Effector memory CD4-positive, alpha-beta T cell (primary cell): ENCODE results near the gene MMADHC.

ENCODE experiments used
- DNase-seq, 3 donors: peaks; one replicate each; pipeline ENCODE4 v3.0.0-alpha.2; 2020
- H3K27ac ChIP-seq: 2 replicates; pipeline ENCODE4 v1.7.0; 2013; ENCODE audit warnings: mild to moderate bottlenecking, low read length, moderate library complexity; ENCODE audit not compliant: insufficient read depth, poor library complexity, severe bottlenecking
- H3K27me3 ChIP-seq: replicated peaks from 2 replicates; pipeline ENCODE4 v1.7.0; 2013; ENCODE audit warnings: mild to moderate bottlenecking, low read length; ENCODE audit not compliant: insufficient read depth, control insufficient read depth, poor library complexity, severe bottlenecking
- H3K36me3 ChIP-seq: 2 replicates; pipeline ENCODE4 v1.7.0; 2013; ENCODE audit warnings: mild to moderate bottlenecking, low read length, moderate library complexity; ENCODE audit not compliant: control insufficient read depth, insufficient read depth
- H3K4me1 ChIP-seq: 2 replicates; pipeline ENCODE4 v1.7.0; 2013; ENCODE audit warnings: low read length, mild to moderate bottlenecking; ENCODE audit not compliant: control insufficient read depth, insufficient read depth, poor library complexity, severe bottlenecking
- H3K4me3 ChIP-seq: 2 replicates; pipeline ENCODE4 v1.7.0; 2013; ENCODE audit warnings: low read length, low read depth, mild to moderate bottlenecking; ENCODE audit not compliant: insufficient read depth, poor library complexity, severe bottlenecking
- H3K9me3 ChIP-seq: 2 replicates; pipeline ENCODE4 v1.7.0; 2013; ENCODE audit warnings: mild to moderate bottlenecking, low read length, moderate library complexity; ENCODE audit not compliant: control insufficient read depth

Gene MMADHC

GRCh38 chr2:149534674-149535073, 52.9 kb downstream of the MMADHC start:
- no peaks in the 10 kb centered on the region for H3K36me3 ChIP-seq
- no peak for DNase-seq
- no peaks in the 10 kb centered on the region for H3K27me3 ChIP-seq
- H3K27ac ChIP-seq, result no peak overlapping the region
- no peak overlapping the region for H3K4me3 ChIP-seq
- H3K9me3 ChIP-seq, result no peaks in the 10 kb centered on the region
- peaks cover 5% of the 10 kb centered on the region for H3K4me1 ChIP-seq

GRCh38 chr2:149528983-149529382, 58.6 kb downstream of the MMADHC start:
- Histone ChIP-seq H3K4me3 (no peak overlapping the region), H3K9me3 (no peaks in the 10 kb centered on the region), H3K27me3 (peaks cover 3% of the 10 kb centered on the region), H3K36me3 (no peaks in the 10 kb centered on the region), H3K4me1 (no peaks in the 10 kb centered on the region), H3K27ac (no peak overlapping the region)
- DNase-seq, result no peak

GRCh38 chr2:149527998-149528755, 59.4 kb downstream of the MMADHC start:
- Histone ChIP-seq H3K4me1 (no peaks in the 10 kb centered on the region), H3K27ac (no peak overlapping the region), H3K36me3 (no peaks in the 10 kb centered on the region), H3K4me3 (no peak overlapping the region), H3K9me3 (no peaks in the 10 kb centered on the region), H3K27me3 (peaks cover 3% of the 10 kb centered on the region)
- DNase-seq, result no peak

- H3K27me3 ChIP-seq, result peaks cover 3% of the 10 kb centered on the region
- DNase-seq, result no peak
- no peaks in the 10 kb centered on the region for H3K9me3 ChIP-seq
- no peaks in the 10 kb centered on the region for H3K4me1 ChIP-seq
- H3K4me3 ChIP-seq, result no peak overlapping the region
- H3K36me3 ChIP-seq, result no peaks in the 10 kb centered on the region
- H3K27ac ChIP-seq, result no peak overlapping the region
Observed at GRCh38 chr2:149526689-149527088, 60.9 kb downstream of the MMADHC start.

GRCh38 chr2:149525323-149525722, 62.3 kb downstream of the MMADHC start:
- peaks cover 3% of the 10 kb centered on the region for H3K27me3 ChIP-seq
- H3K4me1 ChIP-seq, result no peaks in the 10 kb centered on the region
- no peak overlapping the region for H3K4me3 ChIP-seq
- no peak for DNase-seq
- H3K9me3 ChIP-seq, result no peaks in the 10 kb centered on the region
- no peak overlapping the region for H3K27ac ChIP-seq
- H3K36me3 ChIP-seq, result no peaks in the 10 kb centered on the region
